HL-60 (cell line): ENCODE measurements around the gene NIP7.

ENCODE experiments used
- GABPA ChIP-seq: IDR thresholded peaks from 2 replicates; pipeline ENCODE4 v1.6.1; 2012; ENCODE audit warnings: low read depth
- POLR2AphosphoS5 ChIP-seq: IDR thresholded peaks from 2 replicates; pipeline ENCODE4 v1.6.1; 2012; ENCODE audit warnings: low read depth
- TF ChIP-seq, protein P1 (sequence below): IDR thresholded peaks from one replicate; pipeline ENCODE4 v1.5.1; 2011; ENCODE audit warnings: low read length, control low read depth, inconsistent platforms; ENCODE audit not compliant: insufficient read depth

DNA sequence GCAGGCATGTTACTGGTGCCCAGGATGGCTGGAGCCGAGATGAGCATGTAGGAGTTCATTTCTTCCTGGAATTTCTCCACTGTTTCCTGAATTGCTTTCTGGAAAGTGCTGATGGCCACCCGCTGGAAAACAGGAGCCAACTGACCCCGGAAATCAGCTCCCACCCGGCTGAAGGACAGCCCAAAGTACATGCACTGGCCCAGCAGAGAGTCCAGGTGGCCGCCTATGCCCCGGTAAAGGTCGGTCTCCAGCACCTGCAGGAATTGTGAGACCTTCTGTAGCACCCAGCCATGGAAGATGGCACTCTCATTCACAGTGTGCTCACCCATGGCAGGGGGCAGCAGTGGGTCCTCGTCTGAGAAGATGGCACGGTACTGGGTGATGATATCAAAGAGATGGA is 4.9 kb upstream of the NIP7 start:
- TF ChIP-seq, protein P1, sequence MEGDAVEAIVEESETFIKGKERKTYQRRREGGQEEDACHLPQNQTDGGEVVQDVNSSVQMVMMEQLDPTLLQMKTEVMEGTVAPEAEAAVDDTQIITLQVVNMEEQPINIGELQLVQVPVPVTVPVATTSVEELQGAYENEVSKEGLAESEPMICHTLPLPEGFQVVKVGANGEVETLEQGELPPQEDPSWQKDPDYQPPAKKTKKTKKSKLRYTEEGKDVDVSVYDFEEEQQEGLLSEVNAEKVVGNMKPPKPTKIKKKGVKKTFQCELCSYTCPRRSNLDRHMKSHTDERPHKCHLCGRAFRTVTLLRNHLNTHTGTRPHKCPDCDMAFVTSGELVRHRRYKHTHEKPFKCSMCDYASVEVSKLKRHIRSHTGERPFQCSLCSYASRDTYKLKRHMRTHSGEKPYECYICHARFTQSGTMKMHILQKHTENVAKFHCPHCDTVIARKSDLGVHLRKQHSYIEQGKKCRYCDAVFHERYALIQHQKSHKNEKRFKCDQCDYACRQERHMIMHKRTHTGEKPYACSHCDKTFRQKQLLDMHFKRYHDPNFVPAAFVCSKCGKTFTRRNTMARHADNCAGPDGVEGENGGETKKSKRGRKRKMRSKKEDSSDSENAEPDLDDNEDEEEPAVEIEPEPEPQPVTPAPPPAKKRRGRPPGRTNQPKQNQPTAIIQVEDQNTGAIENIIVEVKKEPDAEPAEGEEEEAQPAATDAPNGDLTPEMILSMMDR: no peak
- TF ChIP-seq POLR2AphosphoS5 (no peak), GABPA (no peak)
